HepG2 (cell line): Measurements from ENCODE around the gene QKI.
"Not testable (repeated sequence)": the region's sequence is repeated elsewhere in the genome, so short reads cannot be mapped to it uniquely, and the experiment has no call there.

Source experiments
- CREB1 ChIP-seq, 2 experiments: fragments of 450-650 bp in 1 of 2; IDR thresholded peaks; 2 replicates each; pipeline ENCODE4 v1.6.1; 2016 to 2017; ENCODE audit warnings: control low read depth in 1 of 2, mild to moderate bottlenecking in 1 of 2, missing compliant biosample characterization in 1 of 2, missing genetic modification characterization in 1 of 2
- EP300 ChIP-seq, 3 experiments: sonication (generic) in 1 of 3; formaldehyde crosslinking in 1 of 3; IDR thresholded peaks; 2 replicates each; pipeline versions ENCODE4 v1.5.1 to v1.6.1; 2011 to 2020; ENCODE audit warnings: low read depth in 2 of 3, low read length in 2 of 3, borderline replicate concordance in 1 of 3, improper control_type of control experiment in 1 of 3, mild to moderate bottlenecking in 1 of 3, missing genetic modification reagents in 1 of 3, moderate library complexity in 1 of 3
- MAZ ChIP-seq, 2 experiments: sonication (generic) in 1 of 2; formaldehyde crosslinking in 1 of 2; IDR thresholded peaks; 2 replicates each; pipeline versions ENCODE4 v1.5.0 to v1.6.1; 2012 to 2020; ENCODE audit warnings: low read depth in 2 of 2, mild to moderate bottlenecking in 2 of 2, borderline replicate concordance in 1 of 2, improper control_type of control experiment in 1 of 2, low read length in 1 of 2, missing genetic modification reagents in 1 of 2, moderate library complexity in 1 of 2
- POLR2A ChIP-seq, 2 experiments: IDR thresholded peaks; 2 replicates each; pipeline ENCODE4 v1.6.1; 2011; ENCODE audit warnings: low read depth in 2 of 2, low read length in 2 of 2, mild to moderate bottlenecking in 1 of 2, moderate library complexity in 1 of 2; ENCODE audit not compliant: insufficient read depth in 1 of 2
- SIN3A ChIP-seq: IDR thresholded peaks from 2 replicates; pipeline ENCODE4 v1.6.1; 2011; ENCODE audit warnings: low read depth, mild to moderate bottlenecking, control low read depth, low read length, borderline replicate concordance
- ZNF232 ChIP-seq: sonication (generic); formaldehyde crosslinking; IDR thresholded peaks from 2 replicates; pipeline ENCODE4 v1.4.0; 2020; ENCODE audit warnings: missing genetic modification reagents, borderline replicate concordance
- ZNF841 ChIP-seq: sonication (generic); formaldehyde crosslinking; IDR thresholded peaks from 2 replicates; pipeline ENCODE4 v1.8.1; 2023; ENCODE audit warnings: missing genetic modification reagents, borderline replicate concordance
- TF ChIP-seq, protein P1 (sequence below): sonication (generic); formaldehyde crosslinking; IDR thresholded peaks from 2 replicates; pipeline ENCODE4 v1.5.0; 2020; ENCODE audit warnings: mild to moderate bottlenecking, missing genetic modification reagents, moderate library complexity

DNA sequence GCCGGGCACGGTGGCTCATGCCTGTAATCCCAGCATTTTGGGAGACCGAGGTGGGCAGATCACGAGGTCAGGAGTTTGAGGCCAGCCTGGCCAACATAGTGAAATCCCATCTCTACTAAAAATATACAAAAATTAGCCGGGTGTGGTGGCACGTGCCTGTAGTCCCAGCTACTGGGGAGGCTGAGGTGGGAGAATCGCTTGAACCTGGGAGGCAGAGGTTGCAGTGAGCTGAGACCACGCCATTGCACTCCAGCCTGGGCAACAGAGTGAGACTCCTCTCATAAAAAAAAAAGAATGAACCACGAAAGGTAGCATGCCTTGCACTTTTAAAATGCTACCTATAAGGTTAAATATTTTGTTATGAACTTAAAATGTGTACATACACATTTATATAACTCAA is 19.0 kb downstream of the QKI start:
- TF ChIP-seq ZNF232; MAZ (IDR thresholded peaks at IDR 0.05; ENCODE audit: borderline replicate concordance, low read depth, low read length); MAZ (CRISPR knock-in tag; IDR thresholded peaks at IDR 0.05; ENCODE audit: low read depth); SIN3A; CREB1 (IDR thresholded peaks at IDR 0.05); CREB1 (CRISPR knock-in tag; IDR thresholded peaks at IDR 0.05); POLR2A (IDR thresholded peaks at IDR 0.05; ENCODE audit: insufficient read depth in 1 of 2, low read depth in 2 of 2, low read length in 2 of 2); EP300 (IDR thresholded peaks at IDR 0.05; ENCODE audit: low read depth in 2 of 2, low read length in 2 of 2); EP300 (CRISPR knock-in tag; IDR thresholded peaks at IDR 0.05; ENCODE audit: borderline replicate concordance); ZNF841 (CRISPR knock-in tag): not testable (repeated sequence)
- TF ChIP-seq, protein P1, sequence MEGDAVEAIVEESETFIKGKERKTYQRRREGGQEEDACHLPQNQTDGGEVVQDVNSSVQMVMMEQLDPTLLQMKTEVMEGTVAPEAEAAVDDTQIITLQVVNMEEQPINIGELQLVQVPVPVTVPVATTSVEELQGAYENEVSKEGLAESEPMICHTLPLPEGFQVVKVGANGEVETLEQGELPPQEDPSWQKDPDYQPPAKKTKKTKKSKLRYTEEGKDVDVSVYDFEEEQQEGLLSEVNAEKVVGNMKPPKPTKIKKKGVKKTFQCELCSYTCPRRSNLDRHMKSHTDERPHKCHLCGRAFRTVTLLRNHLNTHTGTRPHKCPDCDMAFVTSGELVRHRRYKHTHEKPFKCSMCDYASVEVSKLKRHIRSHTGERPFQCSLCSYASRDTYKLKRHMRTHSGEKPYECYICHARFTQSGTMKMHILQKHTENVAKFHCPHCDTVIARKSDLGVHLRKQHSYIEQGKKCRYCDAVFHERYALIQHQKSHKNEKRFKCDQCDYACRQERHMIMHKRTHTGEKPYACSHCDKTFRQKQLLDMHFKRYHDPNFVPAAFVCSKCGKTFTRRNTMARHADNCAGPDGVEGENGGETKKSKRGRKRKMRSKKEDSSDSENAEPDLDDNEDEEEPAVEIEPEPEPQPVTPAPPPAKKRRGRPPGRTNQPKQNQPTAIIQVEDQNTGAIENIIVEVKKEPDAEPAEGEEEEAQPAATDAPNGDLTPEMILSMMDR (CRISPR knock-in tag) = not testable (repeated sequence)
